Uterus (tissue), 2 donors: Measurements from ENCODE around the gene ADAMTS9.

Experiments used
- CTCF ChIP-seq, 4 experiments: fragments of 200-600 bp in 2 of 4; fragments of 450-650 bp in 2 of 4; sonication (generic) in 2 of 4; IDR thresholded peaks; one replicate each; pipeline ENCODE4 v1.5.1; 2016 to 2019; ENCODE audit warnings: antibody characterized with exemption in 4 of 4, mild to moderate bottlenecking in 2 of 4, moderate library complexity in 1 of 4
- POLR2A ChIP-seq, 2 donors: fragments of 450-650 bp; IDR thresholded peaks; one replicate each; pipeline ENCODE4 v1.6.1; 2016; ENCODE audit warnings: antibody characterized with exemption in 2 of 2, mild to moderate bottlenecking in 1 of 2, moderate library complexity in 1 of 2

DNA sequence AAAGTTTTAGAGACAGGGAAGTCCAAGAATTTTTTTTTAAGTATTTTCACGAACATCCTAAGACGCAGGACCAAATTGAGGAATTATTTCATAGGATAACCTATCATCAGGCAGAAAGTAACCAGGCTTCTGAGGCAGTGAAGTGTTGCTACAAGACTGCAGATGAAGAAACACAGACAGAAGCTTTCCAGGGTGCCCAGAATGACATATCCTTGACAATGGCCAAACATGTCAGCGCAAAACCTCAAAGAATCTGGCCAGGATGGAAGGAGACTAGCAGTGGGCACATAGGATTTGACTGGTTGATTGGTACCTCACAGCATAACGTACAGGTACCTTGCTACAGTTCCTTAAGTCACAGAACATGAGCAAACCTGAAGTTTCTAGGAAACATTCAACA is 7.5 kb downstream of the ADAMTS9 start:
- TF ChIP-seq CTCF (IDR thresholded peaks at IDR 0.05): no peak
- TF ChIP-seq POLR2A (IDR thresholded peaks at IDR 0.05): no peak
